ENCODE results near the gene GAL3ST2. TPM values are rescaled to one million over a fixed set of nuclear protein-coding genes. Genes with fewer than 3 reads are reported as not detected.

Gene GAL3ST2
- total RNA-seq, 6 experiments from 2014 or later = 0.17 to 0.26 (median 0.23) TPM; not detected in 2

- Mint-ChIP-seq H3K9me3 (no peaks in the 10 kb centered on the region), H3K4me3 (no peak overlapping the region), H3K27ac (no peak overlapping the region)
Observed at GRCh38 chr2:241843321-241844065, 66.9 kb downstream of the GAL3ST2 start.

DNA sequence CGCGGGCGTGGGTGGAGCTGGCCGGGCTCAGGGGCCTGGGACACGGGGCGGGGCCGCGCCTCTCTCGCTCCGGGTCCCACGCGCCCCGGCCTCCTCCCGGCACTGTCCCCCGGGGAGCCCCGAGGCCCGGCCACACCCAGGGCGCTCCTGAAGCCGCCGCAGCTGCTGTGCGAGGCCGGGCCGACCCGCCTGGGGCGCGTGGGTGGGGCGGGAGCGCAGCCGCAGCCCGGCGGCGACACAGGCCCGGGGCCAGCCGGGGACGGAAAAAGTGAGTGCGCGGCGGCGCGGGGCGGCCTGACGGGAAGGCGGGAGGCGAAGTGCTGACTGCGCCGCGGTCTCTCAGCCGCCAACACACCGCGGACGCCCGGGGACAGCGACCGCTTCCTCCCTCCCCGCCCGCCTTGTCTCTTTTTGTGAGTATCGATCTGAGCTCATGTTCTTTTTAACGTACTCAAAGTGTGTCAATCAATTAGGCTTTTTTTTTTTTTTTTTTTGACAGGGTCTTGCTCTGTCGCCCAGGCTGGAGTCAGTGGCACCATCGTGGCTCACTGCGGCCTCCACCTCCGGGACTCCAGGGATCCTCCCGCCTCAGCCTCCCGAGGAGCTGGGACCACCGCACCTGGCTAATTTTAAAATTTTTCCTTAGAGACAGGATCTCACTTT lies 67.6 kb downstream of the GAL3ST2 start:
- H3K4me1 Mint-ChIP-seq (ENCODE audit: low read depth) = no peaks in the 10 kb centered on the region
- peaks cover 25% of the 10 kb centered on the region for H3K27me3 Mint-ChIP-seq (ENCODE audit: insufficient read depth)
- TF ChIP-seq CTCF (IDR thresholded peaks at IDR 0.05) = no peak
- no peak overlapping the region for H3K27ac Mint-ChIP-seq
- DNase-seq = peak; percentile 31
- no peaks in the 10 kb centered on the region for H3K9me3 Mint-ChIP-seq
- H3K4me3 Mint-ChIP-seq = peak overlapping the region; percentile 73
- H3K36me3 Mint-ChIP-seq (ENCODE audit: low read depth) = no peaks in the 10 kb centered on the region

More at GRCh38 chr2:241843321-241844065, 66.9 kb downstream of the GAL3ST2 start:
- no peak for DNase-seq
- Mint-ChIP-seq H3K36me3 (ENCODE audit: low read depth) (no peaks in the 10 kb centered on the region), H3K27me3 (ENCODE audit: insufficient read depth) (peaks cover 20% of the 10 kb centered on the region), H3K4me1 (ENCODE audit: low read depth) (no peaks in the 10 kb centered on the region)
- no peak for TF ChIP-seq CTCF (IDR thresholded peaks at IDR 0.05)

- H3K9me3 Mint-ChIP-seq = no peaks in the 10 kb centered on the region
- TF ChIP-seq CTCF (IDR thresholded peaks at IDR 0.05) = no peak
- peak overlapping the region; percentile 73 for H3K4me3 Mint-ChIP-seq
- DNase-seq = no peak
- H3K27me3 Mint-ChIP-seq (ENCODE audit: insufficient read depth) = peaks cover 23% of the 10 kb centered on the region
- H3K27ac Mint-ChIP-seq = no peak overlapping the region
- H3K36me3 Mint-ChIP-seq (ENCODE audit: low read depth) = no peaks in the 10 kb centered on the region
- H3K4me1 Mint-ChIP-seq (ENCODE audit: low read depth) = no peaks in the 10 kb centered on the region
Observed at GRCh38 chr2:241844831-241845578, 68.4 kb downstream of the GAL3ST2 start.

- no peak for DNase-seq
- TF ChIP-seq CTCF (IDR thresholded peaks at IDR 0.05) = no peak
- H3K36me3 Mint-ChIP-seq (ENCODE audit: low read depth) = no peaks in the 10 kb centered on the region
- H3K27me3 Mint-ChIP-seq (ENCODE audit: insufficient read depth) = peaks cover 21% of the 10 kb centered on the region
- H3K9me3 Mint-ChIP-seq = no peaks in the 10 kb centered on the region
- H3K4me1 Mint-ChIP-seq (ENCODE audit: low read depth) = no peaks in the 10 kb centered on the region
- H3K27ac Mint-ChIP-seq = no peak overlapping the region
- H3K4me3 Mint-ChIP-seq = no peak overlapping the region
Observed at GRCh38 chr2:241846406-241846805, 69.8 kb downstream of the GAL3ST2 start.

DNA sequence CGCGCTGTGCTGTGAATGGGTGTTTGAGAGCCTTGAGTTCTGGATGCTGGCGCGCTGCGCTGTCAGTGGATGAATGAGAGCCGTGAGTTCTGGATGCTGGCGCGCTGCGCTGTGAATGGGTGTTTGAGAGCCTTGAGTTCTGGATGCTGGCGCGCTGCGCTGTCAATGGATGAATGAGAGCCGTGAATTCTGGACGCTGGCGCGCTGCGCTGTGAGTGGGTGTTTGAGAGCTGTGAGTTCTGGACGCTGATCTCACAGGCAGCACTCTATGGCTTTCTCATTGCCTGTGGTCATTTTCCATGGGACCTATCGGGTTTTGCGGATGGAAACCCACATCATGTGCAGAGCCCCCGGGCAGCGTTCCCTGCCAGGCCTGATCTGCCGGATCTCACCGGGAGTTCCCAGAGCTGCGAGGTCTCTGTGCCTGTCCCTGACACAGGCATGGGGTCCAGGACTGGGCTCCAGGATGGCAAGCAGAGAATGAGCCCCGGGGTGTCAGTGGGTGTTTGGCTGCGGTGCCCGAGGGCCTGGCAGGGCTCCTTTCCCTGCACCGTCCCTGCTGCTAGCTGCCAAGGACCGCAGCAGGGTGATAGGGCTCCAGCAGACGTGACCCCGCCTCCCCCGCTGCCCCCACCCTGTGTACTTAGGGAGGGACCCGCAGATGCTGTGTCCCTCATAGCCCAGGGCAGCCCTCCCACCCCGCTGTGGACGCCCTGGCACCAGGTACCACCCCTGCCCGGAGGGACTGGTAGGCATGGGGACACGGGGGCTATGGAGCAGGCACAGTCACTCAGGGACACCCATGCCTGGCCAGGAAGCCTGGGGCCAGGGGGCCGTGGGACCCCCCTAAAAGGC lies 72.4 kb downstream of the GAL3ST2 start:
- TF ChIP-seq CTCF (IDR thresholded peaks at IDR 0.05) = no peak
- Mint-ChIP-seq H3K4me3 (no peak overlapping the region), H3K36me3 (ENCODE audit: low read depth) (no peaks in the 10 kb centered on the region), H3K4me1 (ENCODE audit: low read depth) (no peaks in the 10 kb centered on the region), H3K27me3 (ENCODE audit: insufficient read depth) (peaks cover 14% of the 10 kb centered on the region), H3K9me3 (no peaks in the 10 kb centered on the region), H3K27ac (no peak overlapping the region)
- DNase-seq = no peak

All from HFFc6 (cell line).